B cell (primary cell): Measurements from ENCODE around the gene SP9. TPM values are rescaled to one million over a fixed set of nuclear protein-coding genes. Genes with fewer than 3 reads are reported as not detected.
"Not testable (repeated sequence)": the region's sequence is repeated elsewhere in the genome, so short reads cannot be mapped to it uniquely, and the experiment has no call there.

Experiments used
- ATAC-seq: fragments of 200-7000 bp; cut with Tn5 transposase; one replicate; pipeline ENCODE4 v1.10.0; 2021; ENCODE audit warnings: low read depth, mild to moderate bottlenecking, moderate number of reproducible peaks, moderate library complexity
- CTCF ChIA-PET: fragments of 350-600 bp; sonication (Branson Sonifier 250); formaldehyde crosslinking; loops from one replicate; lab custom pipeline; 2021; ENCODE audit warnings: antibody characterized with exemption, inconsistent platforms; lab: Charles Lee
- POLR2A ChIA-PET: fragments of 350-600 bp; sonication (Branson Sonifier 250); formaldehyde crosslinking; loops from one replicate; lab custom pipeline; 2021; ENCODE audit warnings: antibody characterized with exemption; lab: Charles Lee
- DNase-seq: peaks from one replicate; pipeline ENCODE4 v3.0.0; 2013
- H2AFZ ChIP-seq: 2 replicates; pipeline ENCODE4 v1.6.1; 2012; ENCODE audit warnings: mild to moderate bottlenecking, low read depth, low read length; ENCODE audit not compliant: insufficient read depth, poor library complexity, severe bottlenecking
- H3K27ac ChIP-seq, 2 donors: 1 replicate in 1 of 2; 2 replicates in 1 of 2; pipeline ENCODE4 v1.5.1; 2012 to 2013; ENCODE audit warnings: low read length in 2 of 2, mild to moderate bottlenecking in 2 of 2, moderate library complexity in 1 of 2
- H3K27me3 ChIP-seq, 4 experiments: fragments of 200-600 bp in 1 of 4; sonication (generic) in 1 of 4; replicated peaks in 1 of 4; 1 replicate in 2 of 4; 2 replicates in 2 of 4; pipeline versions ENCODE4 v1.6.1 to v1.7.0; 2013 to 2016; ENCODE audit warnings: low read length in 3 of 4, mild to moderate bottlenecking in 2 of 4, mixed read lengths in 1 of 4, moderate library complexity in 1 of 4; ENCODE audit not compliant: insufficient read depth in 4 of 4, control insufficient read depth in 3 of 4; ENCODE audit errors: control extremely low read depth in 1 of 4
- H3K36me3 ChIP-seq, 2 experiments: replicated peaks in 1 of 2; 1 replicate in 1 of 2; 2 replicates in 1 of 2; pipeline versions ENCODE4 v1.6.1 to v1.7.1; 2013; ENCODE audit warnings: low read length in 1 of 2; ENCODE audit not compliant: insufficient read depth in 2 of 2, control insufficient read depth in 1 of 2; ENCODE audit errors: control extremely low read depth in 1 of 2, extremely low read depth in 1 of 2
- H3K4me1 ChIP-seq, 2 donors: fragments of 200-600 bp in 1 of 2; sonication (generic) in 1 of 2; 1 replicate in 1 of 2; 2 replicates in 1 of 2; pipeline versions ENCODE4 v1.5.1 to v1.6.1; 2013 to 2017; ENCODE audit warnings: low read length in 2 of 2; ENCODE audit not compliant: control insufficient read depth in 2 of 2, insufficient read depth in 2 of 2
- H3K4me2 ChIP-seq: replicated peaks from 2 replicates; pipeline ENCODE3; 2012; ENCODE audit warnings: mild to moderate bottlenecking, low read depth, low read length; ENCODE audit not compliant: poor library complexity, severe bottlenecking
- H3K4me3 ChIP-seq, 5 experiments: fragments of 200-600 bp in 1 of 5; sonication (generic) in 1 of 5; 1 replicate in 3 of 5; 2 replicates in 2 of 5; pipeline versions ENCODE4 v1.5.1 to v1.7.0; 2011 to 2016; ENCODE audit warnings: low read length in 4 of 5, mild to moderate bottlenecking in 4 of 5, low read depth in 2 of 5, control low read depth in 1 of 5, moderate library complexity in 1 of 5; ENCODE audit not compliant: insufficient read depth in 1 of 5; ENCODE audit errors: control extremely low read depth in 1 of 5, extremely low read depth in 1 of 5
- H3K79me2 ChIP-seq: fragments of 200-600 bp; sonication (generic); one replicate; pipeline ENCODE4 v1.6.0; 2016; ENCODE audit warnings: low read length; ENCODE audit not compliant: control insufficient read depth, insufficient read depth
- H3K9ac ChIP-seq: fragments of 200-600 bp; sonication (generic); 2 replicates; pipeline ENCODE4 v1.6.1; 2017; ENCODE audit warnings: mild to moderate bottlenecking, low read length, moderate library complexity
- H3K9me3 ChIP-seq, 3 donors: one replicate each; pipeline versions ENCODE4 v1.6.1 to v1.7.1; 2013; ENCODE audit warnings: low read length in 2 of 3; ENCODE audit not compliant: control insufficient read depth in 2 of 3, insufficient read depth in 1 of 3; ENCODE audit errors: control extremely low read depth in 1 of 3
- H4K20me1 ChIP-seq: 2 replicates; pipeline ENCODE4 v1.6.0; 2012; ENCODE audit warnings: mild to moderate bottlenecking, low read length; ENCODE audit not compliant: insufficient read depth, control insufficient read depth, poor library complexity, severe bottlenecking
- H3K27ac Mint-ChIP-seq: one replicate; pipeline ENCODE4 v1.8.0; 2021; ENCODE audit warnings: mixed read lengths
- H3K27me3 Mint-ChIP-seq: one replicate; pipeline ENCODE4 v1.8.0; 2021; ENCODE audit warnings: mixed read lengths
- H3K4me1 Mint-ChIP-seq: one replicate; pipeline ENCODE4 v1.8.0; 2021; ENCODE audit warnings: mixed read lengths
- H3K4me3 Mint-ChIP-seq: one replicate; pipeline ENCODE4 v1.8.0; 2021; ENCODE audit warnings: mixed read lengths
- H3K9me3 Mint-ChIP-seq: one replicate; pipeline ENCODE4 v1.8.0; 2022; ENCODE audit warnings: mixed read lengths; ENCODE audit not compliant: insufficient read depth
- EZH2 ChIP-seq: IDR thresholded peaks from 2 replicates; pipeline ENCODE4 v1.6.1; 2012; ENCODE audit warnings: borderline replicate concordance, low read depth, mild to moderate bottlenecking, moderate library complexity, low read length; ENCODE audit not compliant: insufficient read depth, poor library complexity, severe bottlenecking
- WGBS: methylation state at CpG from one replicate; pipeline ENCODE4 v1.1.5; 2013; ENCODE audit warnings: missing lambda C conversion rate; ENCODE audit not compliant: insufficient coverage; 5-methylcytosine and 5-hydroxymethylcytosine counted together
- intact Hi-C: fragments of 100-400 bp; cut with micrococcal nuclease; formaldehyde crosslinking; loops from one replicate; pipeline ENCODE4 v1.10.0; 2022
- polyA plus RNA-seq: library from polyadenylated mRNA; depleted of rRNA; stranded (reverse); fragments of >200 nt; gene quantifications from 2 replicates; pipeline ENCODE4 v1.2.3, GENCODE V29; 2012
- total RNA-seq, 2 donors: library from RNA; stranded (reverse); fragments of 120-200 nt in 1 of 2; gene quantifications; 1 replicate in 1 of 2; 2 replicates in 1 of 2; pipeline versions ENCODE4 v1.2.3 to v1.2.4, GENCODE V29; 2013 to 2022
- TF ChIP-seq, protein P1 (sequence below): fragments of 200-600 bp; IDR thresholded peaks from one replicate; pipeline ENCODE4 v1.8.0; 2022; ENCODE audit warnings: antibody characterized with exemption, mild to moderate bottlenecking

SP9 gene
- total and polyA plus RNA-seq, 2 donors (not counting 1 experiment from before 2014, with no cell fraction given), result not detected

DNA sequence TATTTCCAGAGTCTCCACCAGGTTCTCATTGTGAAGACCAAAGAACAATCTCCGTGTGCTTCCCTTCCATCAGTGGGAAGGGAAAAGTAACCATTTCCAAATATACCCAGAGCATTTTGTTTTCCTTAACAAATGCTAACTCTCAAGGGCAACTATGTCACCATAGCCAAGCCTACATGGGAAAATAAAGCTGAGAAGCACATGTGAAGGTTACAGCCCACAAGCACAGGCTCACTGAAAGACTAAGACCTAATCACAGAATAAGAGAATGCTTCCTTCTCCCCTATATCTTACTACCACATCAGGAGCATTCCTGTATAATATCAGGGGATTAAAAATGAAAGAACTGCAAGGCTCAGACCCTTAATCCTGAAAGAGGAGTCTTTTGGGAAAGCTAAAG is 28.2 kb downstream of the SP9 start:
- Histone ChIP-seq H3K4me3 (no peak overlapping the region), H4K20me1 (peaks cover 13% of the 10 kb centered on the region), H3K9me3 (peaks cover 2 to 17% (median 16%) of the 10 kb centered on the region in 3 donors), H3K4me2 (no peak overlapping the region), H2AFZ (no peak overlapping the region), H3K4me1 (no peaks in the 10 kb centered on the region), H3K36me3 (peaks cover 13 to 47% of the 10 kb centered on the region in 2 experiments), H3K27me3 (no peaks in the 10 kb centered on the region), H3K79me2 (peaks cover 5% of the 10 kb centered on the region), H3K27ac (no peak overlapping the region), H3K9ac (no peak overlapping the region)
- WGBS, result no CpG with 5 or more reads among the region's 1 CpG
- no peak for TF ChIP-seq EZH2
- TF ChIP-seq, protein P1, sequence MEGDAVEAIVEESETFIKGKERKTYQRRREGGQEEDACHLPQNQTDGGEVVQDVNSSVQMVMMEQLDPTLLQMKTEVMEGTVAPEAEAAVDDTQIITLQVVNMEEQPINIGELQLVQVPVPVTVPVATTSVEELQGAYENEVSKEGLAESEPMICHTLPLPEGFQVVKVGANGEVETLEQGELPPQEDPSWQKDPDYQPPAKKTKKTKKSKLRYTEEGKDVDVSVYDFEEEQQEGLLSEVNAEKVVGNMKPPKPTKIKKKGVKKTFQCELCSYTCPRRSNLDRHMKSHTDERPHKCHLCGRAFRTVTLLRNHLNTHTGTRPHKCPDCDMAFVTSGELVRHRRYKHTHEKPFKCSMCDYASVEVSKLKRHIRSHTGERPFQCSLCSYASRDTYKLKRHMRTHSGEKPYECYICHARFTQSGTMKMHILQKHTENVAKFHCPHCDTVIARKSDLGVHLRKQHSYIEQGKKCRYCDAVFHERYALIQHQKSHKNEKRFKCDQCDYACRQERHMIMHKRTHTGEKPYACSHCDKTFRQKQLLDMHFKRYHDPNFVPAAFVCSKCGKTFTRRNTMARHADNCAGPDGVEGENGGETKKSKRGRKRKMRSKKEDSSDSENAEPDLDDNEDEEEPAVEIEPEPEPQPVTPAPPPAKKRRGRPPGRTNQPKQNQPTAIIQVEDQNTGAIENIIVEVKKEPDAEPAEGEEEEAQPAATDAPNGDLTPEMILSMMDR, result no peak
- Mint-ChIP-seq H3K4me1 (no peaks in the 10 kb centered on the region), H3K27me3 (no peaks in the 10 kb centered on the region), H3K4me3 (no peak overlapping the region), H3K27ac (no peak overlapping the region), H3K9me3 (peaks cover 7% of the 10 kb centered on the region)
- POLR2A ChIA-PET, result no interaction called here
- intact Hi-C loops, result no loop called here
- no peak for DNase-seq
- CTCF ChIA-PET, result interaction anchor here (1.3 kb wide), 1 partner anchor 21 kb away, joined by 3 read pairs; no protein-coding TSS in a partner anchor
- ATAC-seq, result no peak

DNA sequence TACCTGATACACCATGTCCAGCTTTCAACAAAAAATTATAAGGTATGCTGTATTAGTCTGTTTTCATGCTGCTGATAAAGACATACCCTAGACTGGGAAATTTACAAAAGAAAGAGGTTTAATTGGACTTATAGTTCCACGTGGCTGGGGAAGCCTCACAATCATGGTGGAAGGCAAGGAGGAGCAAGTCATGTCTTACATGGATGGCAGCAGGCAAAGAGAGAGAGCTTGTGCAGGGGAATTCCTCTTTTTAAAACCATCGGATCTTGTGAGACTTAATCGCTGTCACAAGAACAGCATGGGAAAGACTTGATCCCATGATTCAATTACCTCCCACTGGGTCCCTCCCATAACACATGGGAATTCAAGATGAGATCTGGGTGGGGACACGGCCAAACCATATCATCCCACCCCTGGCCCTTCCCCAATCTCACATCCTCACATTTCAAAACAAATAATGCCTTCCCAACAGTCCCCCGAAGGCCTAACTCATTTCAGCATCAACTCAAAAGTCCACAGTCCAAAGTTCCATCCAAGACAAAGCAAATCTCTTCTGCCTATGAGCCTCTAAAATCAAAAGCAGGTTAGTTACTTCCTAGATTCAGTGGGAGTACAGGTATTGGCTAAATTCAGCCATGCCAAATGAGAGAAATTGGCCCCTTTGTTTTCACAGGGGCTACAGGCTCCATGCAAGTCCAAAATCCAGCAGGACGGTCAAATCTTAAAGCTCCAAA is 28.9 kb downstream of the SP9 start:
- H3K79me2 ChIP-seq, intact Hi-C loops, H2AFZ ChIP-seq, DNase-seq, H3K4me1 Mint-ChIP-seq, H3K27me3 ChIP-seq, H3K4me3 ChIP-seq, ATAC-seq, H3K9me3 Mint-ChIP-seq, H3K27me3 Mint-ChIP-seq, H3K27ac ChIP-seq, POLR2A ChIA-PET, H3K9ac ChIP-seq, H3K27ac Mint-ChIP-seq, H3K4me1 ChIP-seq, H3K4me3 Mint-ChIP-seq, H3K4me2 ChIP-seq: not testable (repeated sequence)
- H4K20me1 ChIP-seq, result peaks cover 13% of the 10 kb centered on the region
- H3K36me3 ChIP-seq, result peaks cover 15 to 48% of the 10 kb centered on the region in 2 experiments
- 100% methylated on average over 5 of the region's 6 CpGs for WGBS
- H3K9me3 ChIP-seq, result peaks cover 2 to 17% (median 16%) of the 10 kb centered on the region in 3 donors
- CTCF ChIA-PET, result interaction anchor here (1.3 kb wide), 1 partner anchor 22 kb away, joined by 3 read pairs; no protein-coding TSS in a partner anchor
